Trophoblast cell (in vitro differentiated cells and primary cell): Measurements from ENCODE around the gene CDH15.

Experiments
- DNase-seq, 2 donors: peaks; one replicate each; pipeline ENCODE4 v3.0.0-alpha.2; 2016
- H2AFZ ChIP-seq: 2 replicates; pipeline ENCODE4 v1.6.1; 2013; ENCODE audit warnings: low read length, moderate library complexity, mild to moderate bottlenecking; ENCODE audit not compliant: insufficient read depth, poor library complexity
- H2AK5ac ChIP-seq: 2 replicates; pipeline ENCODE4 v1.6.1; 2013; ENCODE audit warnings: mild to moderate bottlenecking, low read length
- H2BK120ac ChIP-seq: 2 replicates; pipeline ENCODE4 v1.6.1; 2013; ENCODE audit warnings: low read length, mild to moderate bottlenecking, moderate library complexity; ENCODE audit not compliant: insufficient read depth, poor library complexity
- H2BK12ac ChIP-seq: 2 replicates; pipeline ENCODE4 v1.6.1; 2013; ENCODE audit warnings: mild to moderate bottlenecking, low read length, moderate library complexity
- H2BK5ac ChIP-seq: 2 replicates; pipeline ENCODE4 v1.6.1; 2013; ENCODE audit warnings: low read length, low read depth, moderate library complexity, mild to moderate bottlenecking; ENCODE audit not compliant: poor library complexity
- H3K14ac ChIP-seq: 2 replicates; pipeline ENCODE4 v1.6.1; 2013; ENCODE audit warnings: mild to moderate bottlenecking, low read length
- H3K18ac ChIP-seq: 2 replicates; pipeline ENCODE4 v1.6.1; 2013; ENCODE audit warnings: mild to moderate bottlenecking, low read length
- H3K23ac ChIP-seq: 2 replicates; pipeline ENCODE4 v1.6.1; 2013; ENCODE audit warnings: low read length
- H3K27ac ChIP-seq: 2 replicates; pipeline ENCODE4 v1.5.1; 2013; ENCODE audit warnings: low read depth, mild to moderate bottlenecking, inconsistent platforms, low read length, moderate library complexity
- H3K27me3 ChIP-seq: 2 replicates; pipeline ENCODE4 v1.6.1; 2013; ENCODE audit warnings: inconsistent platforms, mild to moderate bottlenecking, low read length, moderate library complexity; ENCODE audit not compliant: insufficient read depth
- H3K36me3 ChIP-seq, 2 experiments: 1 replicate in 1 of 2; 2 replicates in 1 of 2; pipeline ENCODE4 v1.6.1; 2013; ENCODE audit warnings: low read length in 2 of 2, mild to moderate bottlenecking in 2 of 2, moderate library complexity in 1 of 2; ENCODE audit not compliant: insufficient read depth in 2 of 2, control insufficient read depth in 1 of 2
- H3K4ac ChIP-seq: 2 replicates; pipeline ENCODE4 v1.6.1; 2013; ENCODE audit warnings: low read depth, mild to moderate bottlenecking, low read length, moderate library complexity
- H3K4me1 ChIP-seq, 2 experiments: 1 replicate in 1 of 2; 2 replicates in 1 of 2; pipeline ENCODE4 v1.6.1; 2013; ENCODE audit warnings: low read length in 2 of 2, mild to moderate bottlenecking in 2 of 2, moderate library complexity in 1 of 2; ENCODE audit not compliant: insufficient read depth in 2 of 2, control insufficient read depth in 1 of 2
- H3K4me2 ChIP-seq: 2 replicates; pipeline ENCODE4 v1.6.1; 2013; ENCODE audit warnings: inconsistent platforms, mild to moderate bottlenecking, low read length, moderate library complexity
- H3K4me3 ChIP-seq: 2 replicates; pipeline ENCODE4 v1.5.1; 2013; ENCODE audit warnings: mild to moderate bottlenecking, low read depth, low read length, inconsistent platforms
- H3K79me1 ChIP-seq: one replicate; pipeline ENCODE4 v1.6.1; 2013; ENCODE audit warnings: low read length
- H3K79me2 ChIP-seq: 2 replicates; pipeline ENCODE4 v1.6.1; 2013; ENCODE audit warnings: low read length, mild to moderate bottlenecking; ENCODE audit not compliant: control insufficient read depth, insufficient read depth, poor library complexity
- H3K9ac ChIP-seq: 2 replicates; pipeline ENCODE4 v1.6.1; 2013; ENCODE audit warnings: mild to moderate bottlenecking, low read length
- H3K9me3 ChIP-seq: 2 replicates; pipeline ENCODE4 v1.6.1; 2013; ENCODE audit warnings: low read depth, mild to moderate bottlenecking, control low read depth, inconsistent platforms, low read length; ENCODE audit not compliant: insufficient read depth
- H4K12ac ChIP-seq: 2 replicates; pipeline ENCODE4 v1.6.1; 2013; ENCODE audit warnings: low read depth, mild to moderate bottlenecking, low read length, moderate library complexity
- H4K8ac ChIP-seq: 2 replicates; pipeline ENCODE4 v1.6.1; 2013; ENCODE audit warnings: low read depth, mild to moderate bottlenecking, low read length, moderate library complexity
- H4K91ac ChIP-seq: one replicate; pipeline ENCODE4 v1.6.1; 2013; ENCODE audit warnings: low read depth, mild to moderate bottlenecking, low read length, moderate library complexity
- whole genome bisulfite sequencing: extraction: QIAGEN DNeasy Blood & Tissue Kit; methylation state at CpG from one replicate; pipeline ENCODE4 v1.1.7; 2013; ENCODE audit warnings: missing lambda C conversion rate; ENCODE audit not compliant: insufficient read length, insufficient coverage; ENCODE audit errors: extremely low coverage; 5-methylcytosine and 5-hydroxymethylcytosine counted together

CDH15 gene

DNA sequence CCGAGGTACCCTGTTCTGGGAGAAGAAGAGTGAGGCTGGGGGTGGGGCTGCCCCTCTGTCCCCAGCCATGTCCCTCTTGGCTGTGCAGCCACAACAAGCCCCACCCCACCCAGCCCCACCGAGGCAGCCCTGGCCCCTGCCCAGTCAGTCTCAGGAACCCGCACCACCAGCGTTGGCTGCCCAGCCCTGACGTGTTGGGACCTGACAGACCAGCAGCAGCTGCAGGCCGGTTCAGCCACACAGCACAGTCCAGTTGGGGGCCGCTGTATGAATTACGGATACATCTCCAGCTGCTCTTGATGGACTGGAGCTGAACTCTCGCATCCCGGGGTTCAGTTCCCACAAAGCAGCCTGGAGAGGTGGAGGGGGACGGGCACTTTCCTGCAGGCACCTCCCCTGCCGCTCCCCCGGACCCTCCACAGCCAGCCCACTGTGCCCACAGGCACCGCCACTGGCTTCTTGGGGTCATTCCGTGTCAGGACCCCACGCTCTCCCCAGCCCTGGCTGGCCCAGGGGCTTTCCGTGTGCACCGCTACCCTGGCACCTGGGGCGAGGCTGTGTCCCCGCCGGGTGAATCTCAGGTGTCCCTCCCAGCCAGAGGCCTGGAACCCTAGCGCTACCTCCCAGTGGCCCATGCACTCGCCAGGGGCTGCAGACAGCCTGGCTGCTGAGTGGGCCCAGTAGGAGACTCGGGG is 7.1 kb downstream of the CDH15 start:
- H3K4me2 ChIP-seq, result no peak overlapping the region
- H3K27ac ChIP-seq, result no peak overlapping the region
- no peak overlapping the region for H4K8ac ChIP-seq
- H2AK5ac ChIP-seq, result no peak overlapping the region
- no peak overlapping the region for H3K4me3 ChIP-seq
- H2BK120ac ChIP-seq, result no peak overlapping the region
- H3K4ac ChIP-seq, result no peak overlapping the region
- WGBS, result no CpG with 5 or more reads among the region's 24 CpGs
- H4K91ac ChIP-seq, result no peak overlapping the region
- no peak overlapping the region for H3K14ac ChIP-seq
- peaks cover 8% of the 10 kb centered on the region for H3K9me3 ChIP-seq
- no peaks in the 10 kb centered on the region for H3K36me3 ChIP-seq
- H2AFZ ChIP-seq, result no peak overlapping the region
- no peaks in the 10 kb centered on the region for H3K27me3 ChIP-seq
- H3K18ac ChIP-seq, result no peak overlapping the region
- H3K9ac ChIP-seq, result no peak overlapping the region
- no peaks in the 10 kb centered on the region for H3K79me2 ChIP-seq
- no peak overlapping the region for H2BK5ac ChIP-seq
- H3K4me1 ChIP-seq, result no peaks in the 10 kb centered on the region
- no peak overlapping the region for H3K23ac ChIP-seq
- no peaks in the 10 kb centered on the region for H3K79me1 ChIP-seq
- peak in 1 of 2 donors; percentile 38 for DNase-seq
- no peak overlapping the region for H2BK12ac ChIP-seq
- H4K12ac ChIP-seq, result no peak overlapping the region

GRCh38 chr16:89179148-89179484 is 7.6 kb downstream of the CDH15 start:
- Histone ChIP-seq H3K79me1 (no peaks in the 10 kb centered on the region), H4K8ac (no peak overlapping the region), H2BK12ac (no peak overlapping the region), H3K4me1 (no peaks in the 10 kb centered on the region), H3K9me3 (peaks cover 8% of the 10 kb centered on the region), H3K9ac (no peak overlapping the region), H3K4me2 (no peak overlapping the region), H3K4ac (no peak overlapping the region), H3K18ac (no peak overlapping the region), H3K79me2 (no peaks in the 10 kb centered on the region), H4K91ac (no peak overlapping the region), H4K12ac (no peak overlapping the region), H3K23ac (no peak overlapping the region), H3K36me3 (no peaks in the 10 kb centered on the region), H3K14ac (no peak overlapping the region), H3K27me3 (no peaks in the 10 kb centered on the region), H3K4me3 (no peak overlapping the region), H3K27ac (no peak overlapping the region), H2BK5ac (no peak overlapping the region), H2AK5ac (no peak overlapping the region), H2BK120ac (no peak overlapping the region), H2AFZ (no peak overlapping the region)
- no peak for DNase-seq
- no CpG with 5 or more reads among the region's 19 CpGs for WGBS

GRCh38 chr16:89179656-89180315 is 8.2 kb downstream of the CDH15 start:
- no peak overlapping the region for H2AK5ac ChIP-seq
- H3K79me2 ChIP-seq, result no peaks in the 10 kb centered on the region
- H3K4me1 ChIP-seq, result no peaks in the 10 kb centered on the region
- no peak overlapping the region for H2BK120ac ChIP-seq
- H3K4me3 ChIP-seq, result no peak overlapping the region
- no peak overlapping the region for H3K18ac ChIP-seq
- H4K91ac ChIP-seq, result no peak overlapping the region
- no peak overlapping the region for H3K14ac ChIP-seq
- H3K4ac ChIP-seq, result no peak overlapping the region
- no peak overlapping the region for H2AFZ ChIP-seq
- no peaks in the 10 kb centered on the region for H3K27me3 ChIP-seq
- H3K79me1 ChIP-seq, result no peaks in the 10 kb centered on the region
- no CpG with 5 or more reads among the region's 25 CpGs for WGBS
- DNase-seq, result no peak
- H3K9ac ChIP-seq, result no peak overlapping the region
- H3K9me3 ChIP-seq, result peaks cover 8% of the 10 kb centered on the region
- no peak overlapping the region for H4K8ac ChIP-seq
- no peak overlapping the region for H4K12ac ChIP-seq
- H3K4me2 ChIP-seq, result no peak overlapping the region
- no peak overlapping the region for H2BK5ac ChIP-seq
- no peaks in the 10 kb centered on the region for H3K36me3 ChIP-seq
- H3K27ac ChIP-seq, result no peak overlapping the region
- H3K23ac ChIP-seq, result no peak overlapping the region
- no peak overlapping the region for H2BK12ac ChIP-seq

- no peak overlapping the region for H3K9ac ChIP-seq
- no peak overlapping the region for H3K4me2 ChIP-seq
- H3K27ac ChIP-seq, result no peak overlapping the region
- no peak overlapping the region for H4K12ac ChIP-seq
- no peak overlapping the region for H2AK5ac ChIP-seq
- no peak overlapping the region for H3K4ac ChIP-seq
- H2BK12ac ChIP-seq, result no peak overlapping the region
- no peaks in the 10 kb centered on the region for H3K4me1 ChIP-seq
- no peak overlapping the region for H3K14ac ChIP-seq
- no peak overlapping the region for H4K91ac ChIP-seq
- no CpG with 5 or more reads among the region's 13 CpGs for WGBS
- no peaks in the 10 kb centered on the region for H3K79me1 ChIP-seq
- no peaks in the 10 kb centered on the region for H3K79me2 ChIP-seq
- H3K27me3 ChIP-seq, result no peaks in the 10 kb centered on the region
- H3K18ac ChIP-seq, result no peak overlapping the region
- H3K4me3 ChIP-seq, result no peak overlapping the region
- no peak overlapping the region for H4K8ac ChIP-seq
- H2BK5ac ChIP-seq, result no peak overlapping the region
- no peak for DNase-seq
- peaks cover 9% of the 10 kb centered on the region for H3K9me3 ChIP-seq
- no peak overlapping the region for H2BK120ac ChIP-seq
- no peak overlapping the region for H2AFZ ChIP-seq
- H3K36me3 ChIP-seq, result no peaks in the 10 kb centered on the region
- no peak overlapping the region for H3K23ac ChIP-seq
Observed at GRCh38 chr16:89183463-89183862, 11.9 kb downstream of the CDH15 start.
